ENCODE results near the gene SLIT3.

Gene SLIT3

DNA sequence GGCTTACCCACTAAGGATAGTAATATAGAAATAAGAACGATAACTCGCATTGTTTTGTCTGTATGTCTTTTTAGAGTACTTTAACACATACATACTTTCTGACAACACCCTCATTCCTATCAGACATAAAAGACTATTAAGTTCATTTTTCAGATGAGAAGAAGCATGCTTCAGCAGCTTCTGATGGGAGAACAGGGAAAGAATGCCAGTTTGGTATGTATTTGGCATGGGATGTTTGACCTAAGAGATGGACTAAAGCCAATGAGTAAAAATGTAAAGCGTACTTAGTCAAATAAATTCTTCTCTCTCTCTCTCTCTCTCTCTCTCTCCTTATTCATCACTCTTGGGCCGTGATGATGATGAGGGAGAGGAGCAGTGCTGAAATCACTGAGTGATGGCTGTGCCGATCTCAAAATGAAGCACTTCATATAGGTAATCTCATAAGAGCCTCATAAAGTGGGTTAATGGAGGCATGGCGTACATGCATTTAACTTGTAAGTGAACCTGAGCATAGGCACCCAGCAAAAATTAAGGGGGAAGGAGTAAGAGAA, 71.5 kb downstream of the SLIT3 start:
- DNase-seq (ENCODE audit: low read depth), result no peak
- TF ChIP-seq, protein P1, sequence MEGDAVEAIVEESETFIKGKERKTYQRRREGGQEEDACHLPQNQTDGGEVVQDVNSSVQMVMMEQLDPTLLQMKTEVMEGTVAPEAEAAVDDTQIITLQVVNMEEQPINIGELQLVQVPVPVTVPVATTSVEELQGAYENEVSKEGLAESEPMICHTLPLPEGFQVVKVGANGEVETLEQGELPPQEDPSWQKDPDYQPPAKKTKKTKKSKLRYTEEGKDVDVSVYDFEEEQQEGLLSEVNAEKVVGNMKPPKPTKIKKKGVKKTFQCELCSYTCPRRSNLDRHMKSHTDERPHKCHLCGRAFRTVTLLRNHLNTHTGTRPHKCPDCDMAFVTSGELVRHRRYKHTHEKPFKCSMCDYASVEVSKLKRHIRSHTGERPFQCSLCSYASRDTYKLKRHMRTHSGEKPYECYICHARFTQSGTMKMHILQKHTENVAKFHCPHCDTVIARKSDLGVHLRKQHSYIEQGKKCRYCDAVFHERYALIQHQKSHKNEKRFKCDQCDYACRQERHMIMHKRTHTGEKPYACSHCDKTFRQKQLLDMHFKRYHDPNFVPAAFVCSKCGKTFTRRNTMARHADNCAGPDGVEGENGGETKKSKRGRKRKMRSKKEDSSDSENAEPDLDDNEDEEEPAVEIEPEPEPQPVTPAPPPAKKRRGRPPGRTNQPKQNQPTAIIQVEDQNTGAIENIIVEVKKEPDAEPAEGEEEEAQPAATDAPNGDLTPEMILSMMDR (IDR thresholded peaks at IDR 0.05; ENCODE audit: insufficient read depth, low read depth, low read length, missing control alignments), result no peak
- H3K4me3 ChIP-seq (ENCODE audit: low read depth, low read length), result no peak overlapping the region

DNA sequence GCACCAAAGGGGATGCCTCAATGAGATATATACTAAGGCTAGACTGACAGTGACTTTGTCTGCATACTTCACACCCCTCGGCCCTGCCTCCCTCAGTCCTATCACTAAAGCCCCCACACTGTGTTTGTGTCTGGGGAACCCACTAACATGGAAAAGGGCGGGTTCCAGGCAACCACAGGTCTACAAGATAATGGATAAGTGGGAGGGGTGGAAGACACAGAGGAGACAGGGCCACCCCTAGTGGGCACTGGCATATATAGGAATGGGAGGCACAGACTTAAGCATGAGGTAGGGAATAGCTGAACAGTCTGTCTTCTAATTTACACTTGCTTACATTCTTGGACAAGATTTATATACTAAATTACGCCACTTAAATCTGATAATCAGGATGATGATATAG, 74.0 kb downstream of the SLIT3 start:
- no peak for DNase-seq (ENCODE audit: low read depth)
- H3K4me3 ChIP-seq (ENCODE audit: low read depth, low read length), result no peak overlapping the region
- TF ChIP-seq, protein P1 (IDR thresholded peaks at IDR 0.05; ENCODE audit: insufficient read depth, low read depth, low read length, missing control alignments), result no peak

DNA sequence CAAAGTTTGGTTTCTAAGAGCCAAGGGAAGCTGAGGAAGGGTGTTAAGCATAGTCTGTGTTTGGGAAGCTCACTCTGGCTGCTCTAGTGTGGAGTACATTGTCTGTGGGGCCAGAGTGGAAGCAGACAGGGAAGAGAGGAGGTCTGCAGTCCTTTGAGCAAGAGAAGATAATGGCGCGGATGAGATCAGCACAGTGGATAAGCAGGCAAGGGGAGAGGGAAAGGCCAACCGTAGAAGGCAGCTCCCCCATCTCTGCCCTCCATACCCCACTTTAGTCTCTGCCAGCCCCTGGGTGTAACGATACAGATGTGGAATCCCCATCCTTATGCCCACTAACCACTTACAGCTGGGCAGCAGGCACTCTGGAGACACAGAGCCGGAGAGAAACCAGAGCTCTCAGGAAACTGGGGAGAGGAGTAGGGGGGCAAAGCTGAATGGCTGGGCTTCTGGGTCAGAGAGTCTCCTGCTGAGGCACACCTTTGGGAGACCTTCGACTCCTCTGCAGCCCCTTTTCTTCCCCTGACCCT, 75.0 kb downstream of the SLIT3 start:
- TF ChIP-seq, protein P1 (IDR thresholded peaks at IDR 0.05; ENCODE audit: insufficient read depth, low read depth, low read length, missing control alignments), result no peak
- no peak for DNase-seq (ENCODE audit: low read depth)
- no peak overlapping the region for H3K4me3 ChIP-seq (ENCODE audit: low read depth, low read length)

DNA sequence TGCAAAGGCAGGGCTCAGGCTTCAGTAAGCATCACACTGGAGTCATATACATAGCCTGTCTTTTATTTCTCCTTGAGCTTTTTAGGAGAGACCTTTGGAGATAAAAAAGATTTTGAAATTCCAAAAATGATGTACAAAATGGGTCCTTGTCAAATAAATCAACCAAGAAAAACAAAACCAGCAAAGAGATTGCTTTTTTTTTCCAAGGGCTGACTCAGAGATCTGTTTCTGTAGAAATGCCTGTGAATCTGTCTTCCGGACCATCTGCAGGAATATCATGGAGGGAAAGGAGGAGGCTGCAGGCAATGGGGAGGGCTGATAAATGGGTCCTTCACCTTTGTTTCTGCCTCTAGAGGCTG, 77.4 kb downstream of the SLIT3 start:
- TF ChIP-seq, protein P1 (IDR thresholded peaks at IDR 0.05; ENCODE audit: insufficient read depth, low read depth, low read length, missing control alignments), result no peak
- H3K4me3 ChIP-seq (ENCODE audit: low read depth, low read length), result no peak overlapping the region
- DNase-seq (ENCODE audit: low read depth), result no peak

DNA sequence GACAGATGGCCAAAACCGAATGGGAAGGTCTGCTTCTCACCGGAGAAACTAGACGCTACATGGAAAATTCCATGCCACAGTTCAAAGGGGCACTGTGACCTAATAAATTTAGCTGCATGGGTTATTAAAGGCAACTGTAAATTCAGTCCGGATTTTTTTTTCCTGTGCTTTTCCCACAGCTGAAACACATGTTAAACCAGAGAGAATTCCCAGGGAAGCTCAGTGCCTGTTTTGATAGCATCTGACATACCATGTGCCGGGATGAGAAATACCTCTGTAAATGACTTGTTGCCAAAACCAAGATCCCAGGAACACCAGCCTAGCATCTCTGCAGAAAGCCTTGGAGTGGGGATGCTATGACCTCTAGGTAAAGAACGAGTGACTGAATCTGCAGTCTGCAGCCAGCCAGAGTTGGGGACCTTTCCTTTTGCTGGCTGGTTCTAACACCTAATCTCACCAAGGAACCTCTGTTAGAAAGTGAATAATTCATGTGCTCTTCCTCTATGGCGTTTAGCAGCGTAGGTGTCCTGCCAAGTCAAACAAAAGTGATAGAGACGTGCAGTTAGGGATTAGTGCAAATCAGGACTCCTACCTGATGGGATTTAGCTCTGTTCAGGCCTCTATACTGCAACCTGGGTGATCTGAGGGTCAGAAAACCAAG, 77.9 kb downstream of the SLIT3 start:
- TF ChIP-seq, protein P1 (IDR thresholded peaks at IDR 0.05; ENCODE audit: insufficient read depth, low read depth, low read length, missing control alignments), result no peak
- no peak overlapping the region for H3K4me3 ChIP-seq (ENCODE audit: low read depth, low read length)
- DNase-seq (ENCODE audit: low read depth), result no peak

DNA sequence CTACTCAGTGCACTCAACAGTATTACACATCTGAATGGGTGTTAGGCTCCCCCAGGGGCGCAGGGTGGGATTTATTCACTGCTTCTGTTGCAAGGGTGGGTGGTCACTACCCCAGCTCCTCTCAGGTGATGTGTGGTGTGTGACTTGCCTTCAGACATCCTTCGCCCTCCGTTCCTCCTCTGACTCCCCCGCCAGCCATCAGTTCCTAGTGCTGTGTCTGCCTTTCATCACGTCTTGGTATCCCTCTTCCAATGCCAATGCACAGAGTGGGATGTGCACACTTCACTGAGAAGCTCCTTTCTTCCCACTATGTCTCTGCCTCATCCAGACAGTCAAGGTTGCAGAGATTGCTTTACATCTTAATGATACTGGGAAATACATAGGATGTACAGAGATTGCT, 79.4 kb downstream of the SLIT3 start:
- no peak for DNase-seq (ENCODE audit: low read depth)
- no peak overlapping the region for H3K4me3 ChIP-seq (ENCODE audit: low read depth, low read length)
- TF ChIP-seq, protein P1 (IDR thresholded peaks at IDR 0.05; ENCODE audit: insufficient read depth, low read depth, low read length, missing control alignments), result no peak

DNA sequence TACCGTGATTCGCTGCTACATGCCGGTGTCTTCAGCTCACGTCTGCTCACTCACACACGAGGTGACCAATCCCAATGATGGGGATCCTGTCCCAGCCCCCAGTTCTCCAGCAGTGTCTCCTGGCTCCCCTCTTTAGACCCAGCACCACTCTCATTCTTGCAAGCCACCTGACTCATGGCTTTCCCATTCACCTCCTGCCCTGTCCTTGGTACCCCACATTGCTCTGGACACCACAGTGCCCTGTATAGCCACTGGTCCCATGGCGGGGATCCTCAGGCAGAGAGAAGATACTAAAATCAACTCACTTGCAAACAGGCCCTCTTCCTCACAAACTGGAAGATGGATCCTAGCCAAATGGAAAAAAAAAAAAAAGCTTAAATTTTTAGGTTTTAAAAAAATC, 81.0 kb downstream of the SLIT3 start:
- H3K4me3 ChIP-seq (ENCODE audit: low read depth, low read length), result no peak overlapping the region
- TF ChIP-seq, protein P1 (IDR thresholded peaks at IDR 0.05; ENCODE audit: insufficient read depth, low read depth, low read length, missing control alignments), result no peak
- DNase-seq (ENCODE audit: low read depth), result no peak

All from GM12865 (cell line).